NB4 (cell line): ENCODE data around the gene PYM1.

Experiments
- DNase-seq: peaks from one replicate; pipeline ENCODE4 v3.0.0; 2010; ENCODE audit warnings: low read depth
- H3K4me3 ChIP-seq: one replicate; pipeline ENCODE4 v1.5.1; 2011; ENCODE audit warnings: mild to moderate bottlenecking, low read depth, low read length, moderate library complexity
- MYC ChIP-seq: IDR thresholded peaks from 2 replicates; pipeline ENCODE4 v1.6.1; 2011; ENCODE audit warnings: low read depth, low read length
- POLR2A ChIP-seq: IDR thresholded peaks from 2 replicates; pipeline ENCODE4 v1.6.1; 2011; ENCODE audit warnings: mild to moderate bottlenecking; ENCODE audit not compliant: insufficient read length; ENCODE audit errors: extremely low read depth
- TF ChIP-seq, protein P1 (sequence below): IDR thresholded peaks from 2 replicates; pipeline ENCODE4 v1.6.1; 2011; ENCODE audit warnings: low read depth, low read length
- TF ChIP-seq, protein P2 (sequence below): IDR thresholded peaks from one replicate; pipeline ENCODE4 v1.5.1; 2012; ENCODE audit warnings: low read depth, low read length

The PYM1 gene

DNA sequence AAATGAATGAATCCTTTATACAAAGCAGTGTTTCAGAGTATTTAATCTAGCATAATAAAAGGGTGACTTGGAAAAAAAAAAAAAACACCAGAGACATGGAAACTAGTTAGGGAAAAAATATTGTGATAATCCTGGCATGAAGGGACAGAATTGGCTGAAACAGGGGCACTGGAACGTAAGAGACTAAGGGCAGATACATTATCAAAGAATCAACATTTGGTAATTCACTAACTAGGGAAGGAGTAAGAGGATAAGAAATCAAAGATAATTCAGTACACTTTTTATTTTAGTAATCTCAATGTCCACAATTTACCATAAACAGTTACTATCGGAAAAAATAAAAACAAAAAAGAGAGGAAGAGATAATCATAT, 18.2 kb downstream of the PYM1 start:
- TF ChIP-seq, protein P1, sequence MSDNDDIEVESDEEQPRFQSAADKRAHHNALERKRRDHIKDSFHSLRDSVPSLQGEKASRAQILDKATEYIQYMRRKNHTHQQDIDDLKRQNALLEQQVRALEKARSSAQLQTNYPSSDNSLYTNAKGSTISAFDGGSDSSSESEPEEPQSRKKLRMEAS: no peak
- TF ChIP-seq MYC (no peak), POLR2A (no peak)
- TF ChIP-seq, protein P2, sequence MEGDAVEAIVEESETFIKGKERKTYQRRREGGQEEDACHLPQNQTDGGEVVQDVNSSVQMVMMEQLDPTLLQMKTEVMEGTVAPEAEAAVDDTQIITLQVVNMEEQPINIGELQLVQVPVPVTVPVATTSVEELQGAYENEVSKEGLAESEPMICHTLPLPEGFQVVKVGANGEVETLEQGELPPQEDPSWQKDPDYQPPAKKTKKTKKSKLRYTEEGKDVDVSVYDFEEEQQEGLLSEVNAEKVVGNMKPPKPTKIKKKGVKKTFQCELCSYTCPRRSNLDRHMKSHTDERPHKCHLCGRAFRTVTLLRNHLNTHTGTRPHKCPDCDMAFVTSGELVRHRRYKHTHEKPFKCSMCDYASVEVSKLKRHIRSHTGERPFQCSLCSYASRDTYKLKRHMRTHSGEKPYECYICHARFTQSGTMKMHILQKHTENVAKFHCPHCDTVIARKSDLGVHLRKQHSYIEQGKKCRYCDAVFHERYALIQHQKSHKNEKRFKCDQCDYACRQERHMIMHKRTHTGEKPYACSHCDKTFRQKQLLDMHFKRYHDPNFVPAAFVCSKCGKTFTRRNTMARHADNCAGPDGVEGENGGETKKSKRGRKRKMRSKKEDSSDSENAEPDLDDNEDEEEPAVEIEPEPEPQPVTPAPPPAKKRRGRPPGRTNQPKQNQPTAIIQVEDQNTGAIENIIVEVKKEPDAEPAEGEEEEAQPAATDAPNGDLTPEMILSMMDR: no peak
- no peak overlapping the region for H3K4me3 ChIP-seq

DNA sequence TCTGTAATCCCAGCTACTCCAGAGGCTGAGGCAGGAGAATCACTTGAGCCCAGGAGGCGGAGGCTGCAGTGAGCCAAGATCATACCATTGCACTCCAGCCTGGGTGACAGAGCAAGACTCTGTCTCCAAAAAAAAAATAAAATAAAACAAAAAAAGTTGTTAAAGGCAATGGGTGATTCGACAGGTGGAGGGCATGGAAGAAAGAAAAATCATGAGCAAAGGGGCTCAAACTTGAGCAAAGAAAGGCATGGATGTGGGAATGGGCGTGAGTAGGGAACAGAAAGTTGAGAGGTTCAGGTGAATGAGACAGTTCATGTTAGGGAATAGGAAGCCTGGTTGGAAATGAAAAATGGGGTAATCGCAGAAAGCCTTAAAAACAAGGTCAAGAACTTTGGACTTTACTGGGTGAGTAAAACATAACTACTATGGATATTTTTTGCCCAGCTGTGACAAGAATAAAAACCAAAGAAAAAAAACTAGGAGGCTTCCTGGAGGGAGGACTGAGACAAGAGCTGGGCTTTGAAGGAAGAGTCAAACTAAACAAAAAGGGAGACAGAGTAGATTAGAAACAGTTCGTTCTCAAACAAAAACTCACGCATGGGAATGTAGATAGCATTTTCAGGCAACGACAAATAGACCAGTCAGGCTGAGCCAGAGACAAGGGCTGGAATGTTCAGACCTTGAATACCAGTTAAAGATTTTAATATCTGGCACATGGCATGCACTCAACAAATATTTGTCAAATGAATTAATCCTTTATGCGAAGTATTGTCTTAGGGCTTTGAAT, 18.8 kb downstream of the PYM1 start:
- TF ChIP-seq POLR2A (no peak), MYC (no peak)
- TF ChIP-seq, protein P1: no peak
- TF ChIP-seq, protein P2: no peak
- no peak for DNase-seq
- H3K4me3 ChIP-seq: no peak overlapping the region

More for the DNA sequence above, 18.2 kb downstream of the PYM1 start:
- no peak for DNase-seq

DNA sequence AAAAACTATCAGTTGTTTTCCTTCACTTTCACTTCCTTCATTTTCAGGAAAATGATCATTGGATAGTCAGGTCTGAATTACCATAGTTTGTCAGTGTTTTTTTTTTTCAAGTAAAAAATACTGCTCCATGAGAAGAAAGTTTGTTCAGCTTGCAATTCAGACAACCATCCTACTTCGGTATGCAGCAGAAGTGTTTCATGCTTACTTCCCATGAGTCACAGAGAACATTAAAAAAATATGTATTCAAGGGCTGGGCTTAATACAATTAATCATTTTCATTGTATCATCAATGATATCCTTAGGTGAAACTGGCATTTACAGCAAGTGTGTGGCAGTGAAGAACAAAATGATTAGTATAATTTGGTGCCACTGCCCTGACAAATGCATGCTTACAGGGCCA, 21.6 kb downstream of the PYM1 start:
- no peak overlapping the region for H3K4me3 ChIP-seq
- TF ChIP-seq, protein P1: no peak
- TF ChIP-seq, protein P2: no peak
- no peak for TF ChIP-seq POLR2A
- no peak for TF ChIP-seq MYC
- no peak for DNase-seq

DNA sequence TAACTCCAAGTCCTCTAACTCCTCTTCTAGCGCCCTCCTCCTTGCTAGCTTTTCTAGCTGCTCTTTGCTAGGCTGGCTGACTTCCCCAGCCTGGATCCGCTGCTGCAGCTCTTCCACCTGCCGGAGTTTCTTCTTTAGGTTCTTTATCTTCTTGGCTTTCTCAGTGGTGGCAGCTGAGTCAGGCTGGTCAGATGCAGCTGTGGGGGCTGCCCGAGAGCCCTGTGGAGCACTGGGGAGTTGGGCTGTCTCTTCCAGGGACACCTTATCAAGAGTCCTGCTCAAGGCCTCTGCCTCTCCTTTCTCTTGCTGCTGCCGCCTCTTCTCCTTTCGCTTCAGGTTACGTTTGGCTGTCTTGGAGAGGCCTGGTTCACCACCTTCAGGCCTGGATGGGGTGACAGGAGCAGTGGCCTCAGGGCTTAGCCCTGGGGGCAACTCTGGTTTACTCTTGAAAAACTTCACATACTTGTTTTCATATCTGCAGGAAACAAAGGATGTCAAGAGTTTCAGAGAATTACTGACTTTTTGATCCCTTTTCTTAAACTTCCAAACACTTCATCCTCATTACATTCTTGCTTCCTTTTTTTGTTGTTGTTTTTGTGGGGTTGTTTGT, 25.7 kb downstream of the PYM1 start:
- TF ChIP-seq, protein P1: no peak
- TF ChIP-seq, protein P2: no peak
- TF ChIP-seq POLR2A (no peak), MYC (no peak)
- no peak overlapping the region for H3K4me3 ChIP-seq
- no peak for DNase-seq

DNA sequence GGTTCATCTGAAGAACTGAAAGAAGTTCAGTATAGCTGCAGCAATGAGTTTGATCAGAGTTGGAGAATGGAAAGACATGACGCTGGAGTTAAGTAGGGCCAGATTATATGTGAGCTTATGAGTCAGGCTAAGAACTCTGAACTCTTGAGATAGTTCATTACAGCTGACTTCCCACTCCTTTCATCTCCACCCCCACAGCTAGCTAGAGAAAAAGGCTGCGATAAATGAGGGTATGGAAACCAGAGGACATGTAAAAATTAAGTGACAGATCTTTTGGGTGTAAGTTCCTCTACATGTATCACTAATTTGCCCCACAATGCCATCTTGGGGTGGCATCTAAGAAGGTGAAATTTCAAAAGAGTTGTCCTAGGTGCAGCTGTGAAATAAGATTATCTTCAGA, 28.6 kb downstream of the PYM1 start:
- no peak overlapping the region for H3K4me3 ChIP-seq
- TF ChIP-seq, protein P1: no peak
- TF ChIP-seq MYC (no peak), POLR2A (no peak)
- TF ChIP-seq, protein P2: no peak
- DNase-seq: peak; percentile 27
